B cell (primary cell): ENCODE results near the gene FBXO34. TPM values are rescaled to one million over a fixed set of nuclear protein-coding genes. Genes with fewer than 3 reads are reported as not detected.

Experiments
- ATAC-seq: fragments of 200-7000 bp; cut with Tn5 transposase; one replicate; pipeline ENCODE4 v1.10.0; 2021; ENCODE audit warnings: low read depth, mild to moderate bottlenecking, moderate number of reproducible peaks, moderate library complexity
- CTCF ChIA-PET: fragments of 350-600 bp; sonication (Branson Sonifier 250); formaldehyde crosslinking; loops from one replicate; lab custom pipeline; 2021; ENCODE audit warnings: antibody characterized with exemption, inconsistent platforms; lab: Charles Lee
- POLR2A ChIA-PET: fragments of 350-600 bp; sonication (Branson Sonifier 250); formaldehyde crosslinking; loops from one replicate; lab custom pipeline; 2021; ENCODE audit warnings: antibody characterized with exemption; lab: Charles Lee
- DNase-seq: peaks from one replicate; pipeline ENCODE4 v3.0.0; 2013
- H2AFZ ChIP-seq: 2 replicates; pipeline ENCODE4 v1.6.1; 2012; ENCODE audit warnings: mild to moderate bottlenecking, low read depth, low read length; ENCODE audit not compliant: insufficient read depth, poor library complexity, severe bottlenecking
- H3K27ac ChIP-seq, 2 donors: 1 replicate in 1 of 2; 2 replicates in 1 of 2; pipeline ENCODE4 v1.5.1; 2012 to 2013; ENCODE audit warnings: low read length in 2 of 2, mild to moderate bottlenecking in 2 of 2, moderate library complexity in 1 of 2
- H3K27me3 ChIP-seq, 4 experiments: fragments of 200-600 bp in 1 of 4; sonication (generic) in 1 of 4; replicated peaks in 1 of 4; 1 replicate in 2 of 4; 2 replicates in 2 of 4; pipeline versions ENCODE4 v1.6.1 to v1.7.0; 2013 to 2016; ENCODE audit warnings: low read length in 3 of 4, mild to moderate bottlenecking in 2 of 4, mixed read lengths in 1 of 4, moderate library complexity in 1 of 4; ENCODE audit not compliant: insufficient read depth in 4 of 4, control insufficient read depth in 3 of 4; ENCODE audit errors: control extremely low read depth in 1 of 4
- H3K36me3 ChIP-seq, 2 experiments: replicated peaks in 1 of 2; 1 replicate in 1 of 2; 2 replicates in 1 of 2; pipeline versions ENCODE4 v1.6.1 to v1.7.1; 2013; ENCODE audit warnings: low read length in 1 of 2; ENCODE audit not compliant: insufficient read depth in 2 of 2, control insufficient read depth in 1 of 2; ENCODE audit errors: control extremely low read depth in 1 of 2, extremely low read depth in 1 of 2
- H3K4me1 ChIP-seq, 2 donors: fragments of 200-600 bp in 1 of 2; sonication (generic) in 1 of 2; 1 replicate in 1 of 2; 2 replicates in 1 of 2; pipeline versions ENCODE4 v1.5.1 to v1.6.1; 2013 to 2017; ENCODE audit warnings: low read length in 2 of 2; ENCODE audit not compliant: control insufficient read depth in 2 of 2, insufficient read depth in 2 of 2
- H3K4me2 ChIP-seq: replicated peaks from 2 replicates; pipeline ENCODE3; 2012; ENCODE audit warnings: mild to moderate bottlenecking, low read depth, low read length; ENCODE audit not compliant: poor library complexity, severe bottlenecking
- H3K4me3 ChIP-seq, 5 experiments: fragments of 200-600 bp in 1 of 5; sonication (generic) in 1 of 5; 1 replicate in 3 of 5; 2 replicates in 2 of 5; pipeline versions ENCODE4 v1.5.1 to v1.7.0; 2011 to 2016; ENCODE audit warnings: low read length in 4 of 5, mild to moderate bottlenecking in 4 of 5, low read depth in 2 of 5, control low read depth in 1 of 5, moderate library complexity in 1 of 5; ENCODE audit not compliant: insufficient read depth in 1 of 5; ENCODE audit errors: control extremely low read depth in 1 of 5, extremely low read depth in 1 of 5
- H3K79me2 ChIP-seq: fragments of 200-600 bp; sonication (generic); one replicate; pipeline ENCODE4 v1.6.0; 2016; ENCODE audit warnings: low read length; ENCODE audit not compliant: control insufficient read depth, insufficient read depth
- H3K9ac ChIP-seq: fragments of 200-600 bp; sonication (generic); 2 replicates; pipeline ENCODE4 v1.6.1; 2017; ENCODE audit warnings: mild to moderate bottlenecking, low read length, moderate library complexity
- H3K9me3 ChIP-seq, 3 donors: one replicate each; pipeline versions ENCODE4 v1.6.1 to v1.7.1; 2013; ENCODE audit warnings: low read length in 2 of 3; ENCODE audit not compliant: control insufficient read depth in 2 of 3, insufficient read depth in 1 of 3; ENCODE audit errors: control extremely low read depth in 1 of 3
- H4K20me1 ChIP-seq: 2 replicates; pipeline ENCODE4 v1.6.0; 2012; ENCODE audit warnings: mild to moderate bottlenecking, low read length; ENCODE audit not compliant: insufficient read depth, control insufficient read depth, poor library complexity, severe bottlenecking
- H3K27ac Mint-ChIP-seq: one replicate; pipeline ENCODE4 v1.8.0; 2021; ENCODE audit warnings: mixed read lengths
- H3K27me3 Mint-ChIP-seq: one replicate; pipeline ENCODE4 v1.8.0; 2021; ENCODE audit warnings: mixed read lengths
- H3K4me1 Mint-ChIP-seq: one replicate; pipeline ENCODE4 v1.8.0; 2021; ENCODE audit warnings: mixed read lengths
- H3K4me3 Mint-ChIP-seq: one replicate; pipeline ENCODE4 v1.8.0; 2021; ENCODE audit warnings: mixed read lengths
- H3K9me3 Mint-ChIP-seq: one replicate; pipeline ENCODE4 v1.8.0; 2022; ENCODE audit warnings: mixed read lengths; ENCODE audit not compliant: insufficient read depth
- EZH2 ChIP-seq: IDR thresholded peaks from 2 replicates; pipeline ENCODE4 v1.6.1; 2012; ENCODE audit warnings: borderline replicate concordance, low read depth, mild to moderate bottlenecking, moderate library complexity, low read length; ENCODE audit not compliant: insufficient read depth, poor library complexity, severe bottlenecking
- WGBS: methylation state at CpG from one replicate; pipeline ENCODE4 v1.1.5; 2013; ENCODE audit warnings: missing lambda C conversion rate; ENCODE audit not compliant: insufficient coverage; 5-methylcytosine and 5-hydroxymethylcytosine counted together
- intact Hi-C: fragments of 100-400 bp; cut with micrococcal nuclease; formaldehyde crosslinking; loops from one replicate; pipeline ENCODE4 v1.10.0; 2022
- polyA plus RNA-seq: library from polyadenylated mRNA; depleted of rRNA; stranded (reverse); fragments of >200 nt; gene quantifications from 2 replicates; pipeline ENCODE4 v1.2.3, GENCODE V29; 2012
- small RNA-seq: library from RNA; depleted of rRNA; stranded (forward); fragments of <200 nt; gene quantifications from one replicate; pipeline ENCODE3, GENCODE V24; 2012; ENCODE audit warnings: low replicate concordance, low read depth; ENCODE audit not compliant: insufficient read length
- total RNA-seq, 2 donors: library from RNA; stranded (reverse); fragments of 120-200 nt in 1 of 2; gene quantifications; 1 replicate in 1 of 2; 2 replicates in 1 of 2; pipeline versions ENCODE4 v1.2.3 to v1.2.4, GENCODE V29; 2013 to 2022
- TF ChIP-seq, protein P1 (sequence below): fragments of 200-600 bp; IDR thresholded peaks from one replicate; pipeline ENCODE4 v1.8.0; 2022; ENCODE audit warnings: antibody characterized with exemption, mild to moderate bottlenecking

Gene FBXO34
- total and polyA plus RNA-seq, 2 donors (not counting 1 experiment from before 2014, with no cell fraction given) = 8.1 to 27.5 TPM

GRCh38 chr14:55399852-55400251 lies 128.6 kb downstream of the FBXO34 start:
- CTCF ChIA-PET = no interaction called here
- Mint-ChIP-seq H3K4me1 (peaks cover 7% of the 10 kb centered on the region), H3K27ac (no peak overlapping the region), H3K4me3 (no peak overlapping the region), H3K27me3 (no peaks in the 10 kb centered on the region), H3K9me3 (no peaks in the 10 kb centered on the region)
- no peaks in the 10 kb centered on the region for H3K9me3 ChIP-seq
- no peak for TF ChIP-seq EZH2
- TF ChIP-seq, protein P1, sequence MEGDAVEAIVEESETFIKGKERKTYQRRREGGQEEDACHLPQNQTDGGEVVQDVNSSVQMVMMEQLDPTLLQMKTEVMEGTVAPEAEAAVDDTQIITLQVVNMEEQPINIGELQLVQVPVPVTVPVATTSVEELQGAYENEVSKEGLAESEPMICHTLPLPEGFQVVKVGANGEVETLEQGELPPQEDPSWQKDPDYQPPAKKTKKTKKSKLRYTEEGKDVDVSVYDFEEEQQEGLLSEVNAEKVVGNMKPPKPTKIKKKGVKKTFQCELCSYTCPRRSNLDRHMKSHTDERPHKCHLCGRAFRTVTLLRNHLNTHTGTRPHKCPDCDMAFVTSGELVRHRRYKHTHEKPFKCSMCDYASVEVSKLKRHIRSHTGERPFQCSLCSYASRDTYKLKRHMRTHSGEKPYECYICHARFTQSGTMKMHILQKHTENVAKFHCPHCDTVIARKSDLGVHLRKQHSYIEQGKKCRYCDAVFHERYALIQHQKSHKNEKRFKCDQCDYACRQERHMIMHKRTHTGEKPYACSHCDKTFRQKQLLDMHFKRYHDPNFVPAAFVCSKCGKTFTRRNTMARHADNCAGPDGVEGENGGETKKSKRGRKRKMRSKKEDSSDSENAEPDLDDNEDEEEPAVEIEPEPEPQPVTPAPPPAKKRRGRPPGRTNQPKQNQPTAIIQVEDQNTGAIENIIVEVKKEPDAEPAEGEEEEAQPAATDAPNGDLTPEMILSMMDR = no peak
- POLR2A ChIA-PET = no interaction called here
- peaks cover 45% of the 10 kb centered on the region for H4K20me1 ChIP-seq
- H3K27ac ChIP-seq = no peak overlapping the region
- no peaks in the 10 kb centered on the region for H3K4me1 ChIP-seq
- no peak overlapping the region for H3K4me2 ChIP-seq
- intact Hi-C loops = no loop called here
- WGBS = 100% methylated on average over 1 of the region's 2 CpGs
- H3K36me3 ChIP-seq = peaks cover 0 to 15% of the 10 kb centered on the region in 2 experiments
- no peaks in the 10 kb centered on the region for H3K27me3 ChIP-seq
- ATAC-seq (no peak), DNase-seq (no peak)
- H3K4me3 ChIP-seq = no peak overlapping the region
- H3K79me2 ChIP-seq = peaks cover 48% of the 10 kb centered on the region
- no peak overlapping the region for H2AFZ ChIP-seq
- no peak overlapping the region for H3K9ac ChIP-seq

DNA sequence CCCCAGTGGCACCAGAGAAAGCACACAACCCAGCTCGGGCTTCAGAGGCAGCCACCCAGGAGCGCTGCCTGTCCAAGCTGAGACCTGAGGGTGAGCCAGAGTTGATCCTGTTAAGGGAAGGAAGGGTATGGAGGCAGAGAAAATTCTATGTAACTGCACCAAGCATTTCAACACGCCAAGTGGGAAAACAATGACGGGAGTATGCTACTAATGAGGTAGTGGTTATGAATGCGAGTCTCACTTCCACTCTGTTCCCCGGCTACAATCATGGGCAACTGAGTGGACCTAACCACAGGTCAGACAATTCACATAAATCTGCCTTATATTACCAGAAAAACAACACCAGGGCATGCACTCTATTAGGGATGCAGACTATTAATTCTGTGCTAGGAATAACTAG lies 130.5 kb downstream of the FBXO34 start:
- ChIA-PET POLR2A (no interaction called here), CTCF (no interaction called here)
- ATAC-seq (no peak), DNase-seq (no peak)
- Histone ChIP-seq H3K27me3 (no peaks in the 10 kb centered on the region), H3K27ac (no peak overlapping the region), H3K4me3 (no peak overlapping the region), H3K79me2 (peaks cover 67% of the 10 kb centered on the region), H3K9me3 (no peaks in the 10 kb centered on the region), H3K36me3 (peaks cover 0 to 8% of the 10 kb centered on the region in 2 experiments), H2AFZ (no peak overlapping the region), H3K4me1 (no peaks in the 10 kb centered on the region), H3K9ac (no peak overlapping the region), H4K20me1 (peaks cover 50% of the 10 kb centered on the region), H3K4me2 (no peak overlapping the region)
- peaks cover 15% of the 10 kb centered on the region for H3K4me1 Mint-ChIP-seq
- H3K9me3 Mint-ChIP-seq = no peaks in the 10 kb centered on the region
- TF ChIP-seq, protein P1 = no peak
- 100% methylated on average over 4 of the region's 6 CpGs for WGBS
- intact Hi-C loops = no loop called here
- H3K27ac Mint-ChIP-seq = no peak overlapping the region
- no peaks in the 10 kb centered on the region for H3K27me3 Mint-ChIP-seq
- no peak overlapping the region for H3K4me3 Mint-ChIP-seq

Small RNAs within 50 kb of the gene (small RNA-seq; reads per million reads assigned to genes)
- gene AL356801.1 = not detected

Other genes with a start within 250 kb of the FBXO34 start
- 6.2 and 6.5 TPM in 2 replicates for gene WDHD1, start 244.3 kb upstream of the FBXO34 start, total RNA-seq
- 0.61 and 1.1 TPM in 2 replicates for gene WDHD1, start 244.3 kb upstream of the FBXO34 start, polyA plus RNA-seq
- gene SOCS4, start 244.2 kb upstream of the FBXO34 start, total RNA-seq = 23.6 and 26.3 TPM in 2 replicates
- 4.7 and 22.8 TPM in 2 replicates for gene SOCS4, start 244.2 kb upstream of the FBXO34 start, polyA plus RNA-seq
- 108 and 116 TPM in 2 replicates for gene MAPK1IP1L, start 219.8 kb upstream of the FBXO34 start, total RNA-seq
- gene MAPK1IP1L, start 219.8 kb upstream of the FBXO34 start, polyA plus RNA-seq = 141 and 248 TPM in 2 replicates
- gene LGALS3, start 142.2 kb upstream of the FBXO34 start, total RNA-seq = 21.1 and 21.2 TPM in 2 replicates
- 6.5 and 7.0 TPM in 2 replicates for gene LGALS3, start 142.2 kb upstream of the FBXO34 start, polyA plus RNA-seq
- not detected in 2 replicates for gene DLGAP5, start 79.8 kb upstream of the FBXO34 start, total RNA-seq
- 0.12 and 0.13 TPM in 2 replicates for gene DLGAP5, start 79.8 kb upstream of the FBXO34 start, polyA plus RNA-seq
- gene ATG14, start 140.4 kb downstream of the FBXO34 start, total RNA-seq = 15.5 and 17.0 TPM in 2 replicates
- 7.2 and 10.5 TPM in 2 replicates for gene ATG14, start 140.4 kb downstream of the FBXO34 start, polyA plus RNA-seq
- not detected in 2 replicates for gene TBPL2, start 169.2 kb downstream of the FBXO34 start, total RNA-seq
- not detected in 2 replicates for gene TBPL2, start 169.2 kb downstream of the FBXO34 start, polyA plus RNA-seq